GM21528 (cell line): ENCODE results near the gene TYW3.

Source experiments
- ATAC-seq: cut with Tn5 transposase; IDR thresholded peaks from one replicate; pipeline ENCODE4 v1.9.1; 2021; ENCODE audit warnings: mild to moderate bottlenecking, moderate library complexity; ENCODE audit not compliant: unreplicated experiment, low FRiP score

Gene TYW3, protein sequence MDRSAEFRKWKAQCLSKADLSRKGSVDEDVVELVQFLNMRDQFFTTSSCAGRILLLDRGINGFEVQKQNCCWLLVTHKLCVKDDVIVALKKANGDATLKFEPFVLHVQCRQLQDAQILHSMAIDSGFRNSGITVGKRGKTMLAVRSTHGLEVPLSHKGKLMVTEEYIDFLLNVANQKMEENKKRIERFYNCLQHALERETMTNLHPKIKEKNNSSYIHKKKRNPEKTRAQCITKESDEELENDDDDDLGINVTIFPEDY

DNA sequence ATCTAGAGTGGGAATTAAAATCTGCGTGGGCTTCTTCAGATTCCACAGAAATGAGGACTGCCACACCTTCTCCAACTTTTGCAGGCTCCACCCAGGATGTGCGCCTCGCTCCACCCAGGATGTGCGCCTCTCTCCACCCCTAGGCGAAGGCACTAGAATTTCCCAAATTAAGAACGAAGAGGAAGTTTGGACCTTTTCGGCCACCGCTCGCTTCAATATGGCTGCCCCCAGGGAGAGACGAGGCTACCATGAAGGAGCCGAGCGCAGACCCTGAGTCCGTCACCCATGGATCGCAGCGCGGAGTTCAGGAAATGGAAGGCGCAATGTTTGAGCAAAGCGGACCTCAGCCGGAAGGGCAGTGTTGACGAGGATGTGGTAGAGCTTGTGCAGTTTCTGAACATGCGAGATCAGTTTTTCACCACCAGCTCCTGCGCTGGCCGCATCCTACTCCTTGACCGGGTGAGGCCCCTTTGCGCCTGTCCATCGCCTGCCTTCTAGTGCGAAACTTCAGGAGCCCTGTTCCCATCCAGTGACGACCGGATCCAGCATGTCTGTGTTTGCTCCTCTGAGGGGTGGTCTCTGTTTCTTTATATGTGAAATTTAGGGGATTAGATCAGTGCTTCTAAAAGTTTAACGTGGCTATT lies at the start of gene TYW3, which contains the start of gene CRYZ:
Gene TYW3, plus strand, starts transcription at position 193 of the 644 bp plus-strand sequence. Its CDS starts 93 bp downstream, at position 286.
Gene CRYZ, minus strand, starts transcription at position 91 of the 644 bp plus-strand sequence. CDS start 8,229 bp downstream, outside the sequence.
- ATAC-seq = peak; percentile 75

DNA sequence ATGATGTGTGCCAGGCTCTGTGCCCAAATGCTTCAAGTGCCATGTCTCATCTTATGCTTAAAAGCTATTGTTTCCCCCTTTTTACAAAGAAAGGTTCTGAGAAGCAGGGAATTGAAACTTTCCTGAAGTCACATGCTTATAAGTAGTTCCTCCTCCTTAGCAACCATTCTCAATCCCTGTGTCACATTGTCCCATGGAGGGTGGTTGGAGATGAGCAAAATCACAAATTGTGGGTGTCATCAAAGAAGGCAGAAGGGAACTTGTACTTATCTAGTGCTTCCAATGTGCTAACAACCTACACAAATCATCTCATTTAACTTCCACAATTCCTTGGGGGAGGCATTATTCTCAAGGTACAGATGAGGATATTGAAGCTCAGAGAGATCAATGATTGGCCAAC lies 49.3 kb upstream of the TYW3 start:
- no peak for ATAC-seq

DNA sequence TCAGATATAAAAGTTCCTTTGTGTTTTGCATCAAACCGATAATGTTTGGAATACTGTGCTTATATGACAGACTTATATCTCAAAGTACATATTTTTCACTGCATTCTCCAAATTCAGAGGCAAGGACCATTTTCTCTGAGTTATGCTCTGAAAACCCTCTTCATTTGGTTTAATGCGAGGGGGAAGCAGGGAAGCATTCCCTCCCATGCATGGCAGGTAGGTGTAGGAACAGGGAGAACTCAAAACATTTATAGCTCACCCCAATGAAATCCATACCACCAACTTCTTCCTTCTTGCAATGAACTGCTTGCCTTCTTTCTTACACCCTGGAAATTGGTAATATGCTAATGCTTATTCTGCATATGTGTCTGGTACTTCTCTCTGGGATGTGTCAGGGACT lies 48.7 kb upstream of the TYW3 start:
- no peak for ATAC-seq

DNA sequence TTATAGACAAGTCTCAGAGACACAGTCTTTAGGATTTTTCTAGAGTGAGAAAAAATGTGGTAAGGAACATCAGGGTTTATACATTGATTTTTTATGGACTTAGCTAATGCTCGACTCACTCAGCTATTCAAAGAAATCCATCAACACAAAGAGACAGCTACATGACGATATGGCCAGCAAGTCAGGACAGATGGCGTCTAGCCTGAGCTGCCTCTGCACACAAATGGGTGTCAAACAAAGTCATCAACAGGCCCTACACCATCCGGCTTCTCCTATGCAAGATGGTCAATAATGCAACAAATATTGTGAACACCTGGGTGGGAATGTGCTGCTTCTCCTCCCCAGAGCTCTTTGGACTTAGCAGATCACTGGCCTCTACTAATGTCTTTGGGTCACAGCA lies 46.0 kb upstream of the TYW3 start:
- no peak for ATAC-seq

DNA sequence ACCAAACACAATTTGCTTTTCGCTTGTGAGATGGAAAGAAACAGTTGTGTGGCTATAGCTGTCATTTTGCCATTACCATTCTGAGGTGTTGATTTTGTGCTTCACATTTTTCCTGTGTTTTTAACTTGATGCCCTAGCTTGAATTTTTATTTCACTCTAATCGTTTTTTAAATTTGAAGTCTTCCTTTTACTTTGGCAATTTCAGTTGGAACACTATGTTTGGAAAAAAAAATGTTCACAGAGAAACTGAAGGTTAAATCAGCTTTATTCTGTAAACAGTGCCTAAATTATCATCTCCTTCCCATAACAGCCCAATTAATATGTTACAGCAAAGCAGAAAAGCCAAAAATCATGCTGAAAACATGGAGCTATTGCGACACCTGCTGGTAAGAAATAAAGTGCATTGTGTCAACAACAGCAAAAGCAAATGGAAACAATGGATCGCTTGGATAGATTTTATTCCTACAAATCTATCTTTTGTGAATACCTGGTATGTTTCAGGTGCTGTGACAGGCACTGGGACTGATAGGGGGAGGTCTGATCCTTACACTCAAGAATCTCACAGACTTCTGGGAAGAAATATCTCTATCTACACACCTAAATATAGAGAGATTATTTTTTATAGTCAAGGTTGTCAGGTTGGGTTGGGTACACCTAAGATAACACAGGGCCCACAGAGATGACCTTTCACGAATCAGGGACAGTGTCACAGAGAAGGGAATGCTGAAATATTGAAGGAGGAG lies 43.2 kb upstream of the TYW3 start:
- ATAC-seq = peak; percentile 77

DNA sequence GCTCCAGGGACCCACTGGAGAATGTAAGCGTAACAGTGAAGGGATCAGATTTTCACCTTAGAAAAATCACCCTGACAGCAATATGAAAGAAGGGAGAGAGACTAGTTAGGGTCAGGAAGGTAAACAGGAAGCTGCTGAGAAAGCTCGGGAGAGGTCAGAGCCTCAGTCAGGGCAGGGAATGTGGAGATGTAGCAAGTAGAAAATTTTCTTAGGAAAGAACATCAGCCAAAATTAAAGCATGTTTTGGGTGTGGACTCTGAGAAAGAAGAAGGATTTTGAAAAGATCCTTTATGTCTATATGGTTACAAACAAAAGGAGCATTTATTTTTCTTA lies 42.6 kb upstream of the TYW3 start:
- ATAC-seq = no peak

DNA sequence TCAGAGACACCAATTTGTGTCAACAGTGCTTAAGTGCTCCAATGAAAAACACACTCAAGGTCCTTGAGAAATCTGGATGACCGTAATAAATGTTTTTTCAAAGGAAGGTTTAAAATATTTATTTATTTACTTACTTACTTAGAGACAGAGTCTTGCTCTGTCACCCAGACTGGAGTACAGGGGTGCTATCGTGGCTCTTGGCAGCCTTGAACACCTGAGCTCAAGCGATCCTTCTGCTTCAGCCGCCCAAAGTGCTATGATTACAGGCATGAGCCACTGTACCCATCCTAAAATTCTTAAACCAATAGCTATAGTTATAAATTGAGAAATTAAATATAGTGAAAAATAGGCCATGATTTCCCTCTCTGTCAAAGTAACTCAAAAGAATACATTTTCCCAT lies 42.0 kb upstream of the TYW3 start:
- no peak for ATAC-seq

DNA sequence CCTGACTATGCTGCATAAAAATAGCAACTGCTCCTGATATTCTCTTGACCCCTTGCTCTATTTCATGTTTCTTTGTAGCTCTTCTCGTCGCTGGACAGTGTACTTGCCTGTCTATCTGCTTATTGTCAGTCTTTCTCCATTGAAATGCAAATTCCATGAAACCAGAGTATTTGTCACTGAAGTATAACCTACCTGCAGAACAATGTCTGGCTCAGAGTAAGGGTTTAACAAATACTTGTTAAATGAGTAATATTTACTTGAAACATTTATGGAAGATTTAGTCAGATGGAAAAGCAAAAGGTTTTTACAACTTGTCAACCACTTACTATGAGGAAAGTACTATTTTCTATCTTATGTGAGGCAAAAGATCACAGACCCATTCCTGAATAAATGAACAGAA lies 39.5 kb upstream of the TYW3 start:
- ATAC-seq = no peak

DNA sequence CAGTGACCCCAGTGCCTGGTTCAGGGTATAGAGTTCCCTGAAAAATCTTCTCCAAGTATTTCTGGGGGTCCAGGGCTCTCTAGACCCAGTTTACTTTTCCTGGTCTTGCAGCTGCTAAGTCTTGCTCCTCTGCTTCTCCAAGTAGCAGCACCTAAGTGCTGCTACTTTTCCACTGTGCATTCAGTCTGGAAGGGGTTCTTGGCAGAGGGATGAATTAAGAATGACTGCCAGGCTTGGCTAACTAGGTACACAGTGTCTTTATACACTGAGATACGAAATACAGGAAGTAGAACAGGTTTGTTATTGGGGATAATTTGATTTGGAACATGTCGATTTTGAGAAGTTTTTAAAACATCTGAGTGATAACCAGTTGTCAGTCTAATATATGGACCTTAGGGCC lies 35.1 kb upstream of the TYW3 start:
- ATAC-seq = no peak

DNA sequence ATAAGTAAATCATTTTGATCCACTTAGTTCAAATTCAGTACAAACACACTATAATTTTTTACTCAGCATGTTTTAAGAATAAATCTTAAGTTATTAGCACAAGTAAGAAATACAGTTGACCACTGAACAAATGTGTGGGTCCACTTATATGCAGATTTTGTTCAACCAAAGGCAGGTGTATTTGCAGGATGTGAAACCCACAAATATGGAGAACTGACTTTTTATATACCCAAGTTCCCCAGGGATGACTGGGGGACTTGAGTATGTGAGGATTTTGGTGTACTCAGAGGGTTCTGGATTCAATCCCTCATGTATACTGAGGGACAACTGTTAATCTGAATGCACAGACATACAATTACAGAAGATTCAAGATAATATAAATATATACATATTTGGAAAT lies 33.6 kb upstream of the TYW3 start:
- ATAC-seq = no peak

DNA sequence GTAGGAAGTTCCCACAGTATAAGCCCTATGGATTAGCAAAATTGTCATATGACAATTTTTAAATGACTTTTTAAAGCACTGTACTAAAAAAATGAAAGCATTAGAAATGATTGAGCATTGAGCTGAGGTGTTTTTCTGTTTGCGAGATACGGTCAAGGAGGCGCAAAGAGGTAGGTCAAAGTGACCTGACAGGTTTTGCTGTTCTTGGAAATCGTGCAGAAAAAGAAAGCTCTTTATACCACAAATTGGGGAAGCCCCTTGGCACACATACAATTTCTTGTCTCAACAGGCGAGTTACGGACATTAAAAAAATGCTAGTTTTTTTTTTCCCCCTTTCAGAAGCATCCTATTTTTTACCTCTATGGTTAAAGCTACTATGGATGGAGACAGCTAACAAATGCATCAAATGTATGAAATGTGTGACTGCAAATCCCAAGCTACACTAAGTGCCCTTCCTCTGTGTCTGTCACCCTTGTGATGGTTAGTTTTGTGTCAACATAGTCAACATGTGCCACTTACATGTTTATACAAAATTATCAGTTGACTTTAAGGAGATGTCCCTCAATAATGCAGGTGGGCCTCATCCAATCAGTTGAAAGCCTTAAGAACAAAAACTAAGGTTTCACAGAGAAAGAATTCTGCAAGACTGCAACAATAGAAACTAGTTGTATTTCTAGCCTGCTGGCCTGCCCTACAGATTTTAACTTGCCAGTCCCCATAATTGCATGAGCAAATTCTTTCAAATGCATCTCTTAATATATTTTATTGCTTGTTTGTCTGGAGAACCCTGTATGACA lies 29.4 kb upstream of the TYW3 start:
- ATAC-seq = no peak

DNA sequence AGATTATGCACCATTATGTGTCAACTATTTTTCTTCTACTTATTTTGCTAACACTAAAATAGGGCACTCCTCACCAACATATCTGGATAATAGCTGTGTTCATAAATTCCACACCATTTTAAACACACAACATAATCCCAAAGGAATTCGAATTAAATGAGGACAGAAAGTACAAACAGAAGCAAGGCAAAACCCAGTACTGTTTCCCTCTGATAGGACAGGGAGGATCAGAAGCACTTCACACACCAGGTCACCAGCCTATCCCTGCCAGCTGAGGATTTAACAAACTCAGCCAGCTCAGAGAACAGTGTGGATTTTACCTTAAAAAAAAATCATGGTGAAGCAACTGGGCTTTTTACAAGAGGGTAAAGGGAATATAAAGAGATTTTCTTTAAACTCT lies 20.1 kb upstream of the TYW3 start:
- ATAC-seq = no peak

DNA sequence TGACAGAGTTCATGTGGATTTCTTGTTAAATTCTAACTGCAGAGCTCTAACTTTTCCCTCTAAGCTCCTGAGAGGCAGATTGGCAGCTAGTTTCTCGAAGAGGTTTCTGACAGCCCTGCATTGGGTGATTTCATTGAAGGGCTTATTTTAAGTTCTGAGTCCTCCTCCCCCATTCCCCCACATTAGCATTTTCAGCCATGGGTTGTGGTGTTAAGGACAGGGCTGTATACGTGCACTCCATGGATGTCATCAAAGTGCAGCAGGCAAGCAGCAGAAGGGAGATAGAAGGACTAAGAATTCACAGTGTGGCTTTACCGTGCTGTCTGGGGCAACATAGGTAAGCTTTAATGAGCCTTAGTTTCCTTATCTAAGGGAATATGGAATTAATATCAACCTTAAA lies 19.1 kb upstream of the TYW3 start:
- no peak for ATAC-seq

DNA sequence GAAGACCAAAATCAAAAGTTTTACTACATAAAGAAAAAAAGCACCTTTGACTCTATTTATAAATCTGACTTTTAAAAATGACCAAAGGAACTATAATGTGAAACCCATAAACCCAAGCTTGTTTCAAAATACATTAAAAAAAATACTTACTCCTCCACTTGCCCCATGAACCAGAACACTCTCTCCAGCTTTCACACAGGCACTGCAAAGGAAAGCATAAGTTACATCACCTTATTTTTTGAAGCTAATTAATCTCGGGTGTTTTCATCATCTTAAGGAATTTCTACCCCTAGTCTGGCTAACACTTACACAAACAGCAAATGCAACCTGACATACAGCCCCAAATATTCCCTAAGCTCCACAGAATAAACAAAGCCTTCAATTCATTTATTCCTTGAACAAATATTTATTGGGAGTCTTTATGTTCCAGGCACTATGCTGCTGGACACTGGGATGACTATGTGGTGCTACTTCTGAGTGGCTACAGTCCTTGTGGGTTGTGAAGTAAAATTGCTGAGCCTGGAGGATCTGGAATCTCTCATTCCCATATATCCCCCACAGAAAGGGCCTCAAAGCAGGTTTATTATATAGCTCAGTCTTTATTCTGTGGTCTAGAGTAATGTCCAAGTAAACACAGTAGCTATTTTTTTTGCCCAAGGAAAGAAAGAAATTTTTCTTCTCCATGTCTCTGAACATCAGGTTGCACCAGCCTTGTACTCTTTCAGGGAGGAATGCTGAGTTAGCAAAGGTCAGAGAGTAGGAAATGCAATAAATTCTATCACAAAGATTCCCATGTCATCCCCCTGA lies 18.3 kb upstream of the TYW3 start:
- ATAC-seq = peak; percentile 73

DNA sequence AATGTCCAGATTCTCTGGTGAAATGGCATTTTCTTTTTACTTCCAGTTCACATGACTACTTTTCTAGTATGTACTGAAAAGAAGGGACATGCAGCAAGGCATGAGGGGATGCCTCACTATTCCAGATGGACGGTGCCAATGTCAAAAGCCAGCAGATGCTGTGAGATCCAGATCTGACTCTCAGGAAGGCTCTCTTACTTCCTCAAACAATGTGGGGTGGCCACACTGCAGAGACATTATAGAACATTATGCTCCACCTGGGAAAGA lies 17.8 kb upstream of the TYW3 start:
- ATAC-seq = no peak

DNA sequence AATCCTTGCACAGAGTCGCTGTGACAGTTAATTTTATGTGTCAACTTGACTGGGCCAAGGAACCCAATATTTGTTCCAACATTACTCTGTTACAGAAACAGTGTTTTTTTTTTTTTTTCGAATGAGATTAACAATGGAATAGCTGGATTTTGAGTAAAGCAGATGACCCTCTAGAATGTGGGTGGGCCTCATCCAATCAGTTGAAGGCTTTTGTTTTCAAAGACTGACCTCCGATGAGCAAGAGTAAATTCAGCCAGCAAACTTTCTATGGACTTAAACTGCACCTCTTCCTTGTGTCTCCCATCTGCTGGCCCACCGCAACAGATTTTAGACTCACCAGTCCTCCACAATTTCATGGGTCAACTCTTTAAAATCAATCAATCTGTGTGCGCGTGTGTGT lies 17.1 kb upstream of the TYW3 start:
- no peak for ATAC-seq

DNA sequence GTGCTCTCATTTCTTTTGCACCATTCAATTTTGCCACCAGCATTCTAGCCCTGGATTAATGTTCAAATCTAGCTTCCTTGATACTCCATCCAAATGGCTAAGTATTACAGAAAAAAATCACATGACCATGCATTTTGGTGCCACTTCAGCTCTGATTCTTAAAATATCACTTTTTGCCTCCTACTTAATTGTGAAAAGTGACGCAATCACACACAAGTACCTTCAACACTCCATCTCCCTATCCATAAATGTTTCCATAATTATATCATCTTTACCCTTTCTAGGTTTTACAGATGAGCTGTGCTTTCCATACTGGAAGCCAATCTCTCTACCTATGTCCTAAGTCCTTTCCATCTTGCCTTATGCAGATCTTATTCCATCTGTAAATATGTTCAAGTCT lies 16.1 kb upstream of the TYW3 start:
- no peak for ATAC-seq

DNA sequence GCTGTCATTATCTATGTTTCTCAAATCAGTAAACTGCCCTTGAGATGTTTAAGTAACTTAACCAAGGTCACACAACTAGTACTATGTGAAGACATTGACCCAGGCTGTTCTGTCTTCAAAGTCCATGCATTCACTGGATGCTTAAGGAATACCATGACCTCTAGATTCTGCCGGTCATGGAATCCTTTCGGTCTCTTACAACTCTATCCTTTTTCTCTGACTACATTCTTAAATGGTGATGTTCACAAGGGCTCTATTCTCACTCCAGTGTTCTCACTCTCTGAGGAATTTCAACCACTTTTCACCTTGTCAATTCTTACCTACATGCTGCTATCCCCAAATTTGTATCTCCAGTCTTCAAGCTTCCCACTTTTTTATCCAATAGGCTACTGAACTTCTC lies 15.3 kb upstream of the TYW3 start:
- ATAC-seq = no peak

DNA sequence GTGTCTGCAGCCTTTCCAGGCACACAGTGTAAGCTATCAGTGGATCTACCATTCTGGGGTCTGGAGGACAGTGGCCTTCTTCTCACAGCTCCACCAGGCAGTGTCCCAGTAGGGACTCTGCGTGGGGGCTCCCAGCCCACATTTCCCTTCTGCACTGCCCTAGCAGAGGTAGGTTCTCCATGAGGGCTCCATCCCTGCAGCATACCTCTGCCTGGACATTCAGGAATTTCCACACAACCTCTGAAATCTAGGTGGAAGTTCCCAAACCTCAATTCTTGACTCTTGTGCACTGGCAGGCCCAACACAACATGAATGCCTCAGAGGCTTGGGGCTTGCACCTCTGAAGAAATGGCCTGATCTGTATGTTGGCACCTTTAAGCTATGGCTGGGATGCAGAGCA lies 6.9 kb upstream of the TYW3 start:
- ATAC-seq = no peak

DNA sequence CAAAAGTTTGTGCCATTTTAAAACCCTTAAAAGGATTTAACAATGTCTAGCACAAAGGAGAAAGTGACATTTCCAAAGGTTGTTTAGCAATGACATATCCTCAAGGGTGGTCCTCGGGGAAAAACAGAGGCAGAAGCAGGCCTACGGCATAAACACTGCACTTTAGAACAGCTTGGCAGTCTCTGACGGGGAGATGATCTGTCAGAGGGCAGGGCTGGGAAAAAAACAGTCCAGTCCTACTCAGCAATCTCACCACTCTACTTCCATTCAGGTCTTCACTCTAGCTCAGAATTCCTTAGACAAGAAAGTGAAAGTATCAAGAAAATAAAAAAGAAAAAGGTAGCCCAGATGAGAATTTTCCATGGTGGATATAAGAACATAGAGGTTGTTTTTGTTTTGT lies 4.2 kb upstream of the TYW3 start:
- no peak for ATAC-seq
